Natural killer cell treated with Interleukin-12 subunit alpha and Interleukin-12 subunit beta and Interleukin-15 and Interleukin-18, amount 100 ng/mL, for 72 hours (primary cell): ENCODE results near the gene CDK10. TPM values are rescaled to one million over a fixed set of nuclear protein-coding genes. Genes with fewer than 3 reads are reported as not detected.
A peak's percentile ranks its signal among the peaks of the same experiment; 100 is the strongest.

ENCODE experiments used
- ATAC-seq, 2 donors: fragments of 150-1000 bp; cut with Tn5 transposase in 1 of 2; sonication (Bioruptor Pico), chemical (Tn5 transposase) in 1 of 2; 2 replicates each; pipeline ENCODE4 v1.10.0; 2021
- DNase-seq: peaks from one replicate; pipeline ENCODE4 v3.0.0; 2022; ENCODE audit warnings: low spot score
- H3K27ac Mint-ChIP-seq, 2 donors: 1 replicate in 1 of 2; 2 replicates in 1 of 2; pipeline ENCODE4 v1.8.0; 2022; ENCODE audit warnings: mixed read lengths in 2 of 2, mild to moderate bottlenecking in 1 of 2, moderate library complexity in 1 of 2
- H3K27me3 Mint-ChIP-seq, 2 donors: 1 replicate in 1 of 2; 2 replicates in 1 of 2; pipeline ENCODE4 v1.8.0; 2022; ENCODE audit warnings: mixed read lengths in 2 of 2
- H3K36me3 Mint-ChIP-seq: one replicate; pipeline ENCODE4 v1.8.0; 2022; ENCODE audit warnings: mixed read lengths
- H3K4me1 Mint-ChIP-seq, 2 donors: 1 replicate in 1 of 2; 2 replicates in 1 of 2; pipeline ENCODE4 v1.8.0; 2022; ENCODE audit warnings: low read depth in 2 of 2, mixed read lengths in 2 of 2, mild to moderate bottlenecking in 1 of 2
- H3K4me3 Mint-ChIP-seq: one replicate; pipeline ENCODE4 v1.8.0; 2022; ENCODE audit warnings: mixed read lengths
- H3K9me3 Mint-ChIP-seq: 2 replicates; pipeline ENCODE4 v1.8.0; 2022; ENCODE audit warnings: mixed read lengths
- total RNA-seq, 2 donors: library from RNA; stranded (reverse); gene quantifications; one replicate each; pipeline ENCODE4 v1.2.3, GENCODE V29; 2022

Gene CDK10
- total RNA-seq, 2 donors from 2014 or later, result 60.8 to 115 TPM

DNA sequence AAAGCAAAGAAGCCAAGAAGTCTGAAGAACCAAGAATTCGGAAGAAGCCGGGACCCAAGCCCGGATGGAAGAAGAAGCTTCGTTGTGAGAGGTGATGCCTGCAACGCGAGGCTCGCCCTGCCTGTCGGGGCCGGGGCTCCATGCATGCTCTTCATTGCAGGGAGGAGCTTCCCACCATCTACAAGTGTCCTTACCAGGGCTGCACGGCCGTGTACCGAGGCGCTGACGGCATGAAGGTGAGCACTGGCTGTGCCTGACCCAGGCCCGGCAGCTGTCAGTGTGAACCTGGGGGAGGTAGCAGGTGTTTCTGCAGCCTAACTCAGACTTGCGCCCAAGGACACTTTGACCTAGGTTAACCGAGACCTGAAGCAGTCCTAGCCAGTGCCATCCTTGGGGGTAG, 46.8 kb downstream of the CDK10 start:
- Mint-ChIP-seq H3K27ac (peak overlapping the region; percentile 53 to 83), H3K36me3 (peaks cover 10% of the 10 kb centered on the region), H3K4me3 (no peak overlapping the region), H3K4me1 (peaks cover 23 to 38% of the 10 kb centered on the region in 2 donors), H3K9me3 (no peaks in the 10 kb centered on the region), H3K27me3 (no peaks in the 10 kb centered on the region)
- ATAC-seq (no peak), DNase-seq (no peak)

DNA sequence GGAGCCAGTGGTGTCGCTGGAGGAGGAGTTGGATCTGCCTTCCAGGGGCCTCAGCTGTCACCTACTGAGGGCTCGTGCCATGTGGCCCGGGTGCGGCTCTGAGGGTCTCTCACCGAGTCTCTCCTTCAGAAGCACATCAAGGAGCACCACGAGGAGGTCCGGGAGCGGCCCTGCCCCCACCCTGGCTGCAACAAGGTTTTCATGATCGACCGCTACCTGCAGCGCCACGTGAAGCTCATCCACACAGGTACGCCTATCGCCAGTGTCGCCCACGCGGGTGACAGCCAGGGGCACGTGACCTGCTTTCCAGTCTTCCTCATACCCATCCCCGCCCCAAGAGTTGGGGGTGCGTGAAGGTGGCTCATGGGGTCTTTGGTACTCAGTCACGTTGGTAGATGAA, 47.3 kb downstream of the CDK10 start:
- ATAC-seq, result no peak
- Mint-ChIP-seq H3K4me1 (peaks cover 23 to 40% of the 10 kb centered on the region in 2 donors), H3K36me3 (peaks cover 10% of the 10 kb centered on the region), H3K27me3 (no peaks in the 10 kb centered on the region), H3K4me3 (no peak overlapping the region), H3K9me3 (no peaks in the 10 kb centered on the region), H3K27ac (peak overlapping the region in 1 of 2 donors; percentile 68)
- no peak for DNase-seq

DNA sequence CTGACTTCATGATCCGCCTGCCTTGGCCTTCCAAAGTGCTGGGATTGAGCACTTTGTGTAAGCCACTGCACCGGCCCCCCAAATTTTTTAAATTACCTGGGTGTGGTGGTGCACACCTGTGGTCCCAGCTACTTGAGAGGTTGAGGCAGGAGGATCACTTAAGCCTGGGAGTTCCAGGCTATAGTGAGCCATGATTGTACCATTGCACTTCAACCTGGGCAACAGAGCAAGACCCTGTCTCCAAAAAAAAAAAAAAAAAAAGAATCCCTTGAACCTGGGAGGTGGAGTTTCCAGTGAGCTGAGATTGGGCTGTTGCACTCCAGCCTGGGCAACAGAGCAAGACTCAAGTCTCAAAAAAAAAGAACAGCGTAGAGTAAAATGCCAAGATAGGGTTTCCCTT, 50.1 kb downstream of the CDK10 start:
- peak overlapping the region in 1 of 2 donors; percentile 79 for H3K27ac Mint-ChIP-seq
- H3K4me1 Mint-ChIP-seq, result peaks cover 19 to 38% of the 10 kb centered on the region in 2 donors
- DNase-seq, result no peak
- ATAC-seq, result no peak
- no peaks in the 10 kb centered on the region for H3K9me3 Mint-ChIP-seq
- peaks cover 5% of the 10 kb centered on the region for H3K36me3 Mint-ChIP-seq
- H3K4me3 Mint-ChIP-seq, result peak overlapping the region; percentile 47
- no peaks in the 10 kb centered on the region for H3K27me3 Mint-ChIP-seq

DNA sequence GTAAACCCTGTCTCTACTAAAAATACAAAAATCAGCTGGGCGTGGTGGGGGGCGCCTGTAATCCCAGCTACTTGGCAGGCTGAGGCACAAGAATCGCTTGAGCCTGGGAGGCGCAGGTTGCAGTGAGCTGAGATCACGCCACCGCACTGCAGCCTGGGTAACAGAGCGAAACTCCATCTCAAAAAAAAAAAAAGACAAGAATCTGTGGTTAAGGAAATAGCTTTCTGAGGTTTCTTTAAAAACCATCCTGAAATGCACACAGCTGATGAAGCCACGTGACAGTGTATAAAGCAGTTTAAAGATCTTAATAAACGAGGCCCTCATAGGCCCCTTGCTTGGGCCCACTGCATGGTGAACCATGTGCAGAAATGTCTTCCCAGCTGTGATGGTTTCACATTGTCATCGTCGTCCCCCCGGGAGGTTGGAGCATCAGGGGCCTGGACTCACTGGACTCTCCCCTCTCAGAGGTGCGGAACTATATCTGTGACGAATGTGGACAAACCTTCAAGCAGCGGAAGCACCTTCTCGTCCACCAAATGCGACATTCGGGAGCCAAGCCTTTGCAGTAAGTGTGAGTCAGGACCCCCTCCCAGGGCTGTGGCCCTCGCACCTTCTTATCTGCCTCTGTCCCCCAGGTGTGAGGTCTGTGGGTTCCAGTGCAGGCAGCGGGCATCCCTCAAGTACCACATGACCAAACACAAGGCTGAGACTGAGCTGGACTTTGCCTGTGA, 51.0 kb downstream of the CDK10 start:
- H3K36me3 Mint-ChIP-seq, result no peaks in the 10 kb centered on the region
- H3K27ac Mint-ChIP-seq, result peak overlapping the region; percentile 71 to 79
- H3K27me3 Mint-ChIP-seq, result no peaks in the 10 kb centered on the region
- no peaks in the 10 kb centered on the region for H3K9me3 Mint-ChIP-seq
- peak overlapping the region; percentile 47 for H3K4me3 Mint-ChIP-seq
- peak; percentile 52 to 68 for ATAC-seq
- DNase-seq, result no peak
- H3K4me1 Mint-ChIP-seq, result peaks cover 14 to 32% of the 10 kb centered on the region in 2 donors

DNA sequence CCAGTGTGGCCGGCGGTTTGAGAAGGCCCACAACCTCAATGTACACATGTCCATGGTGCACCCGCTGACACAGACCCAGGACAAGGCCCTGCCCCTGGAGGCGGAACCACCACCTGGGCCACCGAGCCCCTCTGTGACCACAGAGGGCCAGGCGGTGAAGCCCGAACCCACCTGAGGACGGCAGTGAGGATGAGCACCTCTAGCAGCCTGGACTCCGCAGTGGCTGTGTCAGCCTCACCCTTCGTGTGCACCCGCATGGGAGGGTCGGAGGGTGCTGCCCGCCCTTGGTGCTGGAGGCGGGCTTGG, 51.5 kb downstream of the CDK10 start:
- Mint-ChIP-seq H3K4me3 (peak overlapping the region; percentile 47), H3K4me1 (peaks cover 14 to 30% of the 10 kb centered on the region in 2 donors), H3K27me3 (no peaks in the 10 kb centered on the region), H3K36me3 (no peaks in the 10 kb centered on the region), H3K27ac (peak overlapping the region; percentile 71 to 79), H3K9me3 (no peaks in the 10 kb centered on the region)
- DNase-seq, result no peak
- ATAC-seq, result peak in 1 of 2 donors; percentile 52

DNA sequence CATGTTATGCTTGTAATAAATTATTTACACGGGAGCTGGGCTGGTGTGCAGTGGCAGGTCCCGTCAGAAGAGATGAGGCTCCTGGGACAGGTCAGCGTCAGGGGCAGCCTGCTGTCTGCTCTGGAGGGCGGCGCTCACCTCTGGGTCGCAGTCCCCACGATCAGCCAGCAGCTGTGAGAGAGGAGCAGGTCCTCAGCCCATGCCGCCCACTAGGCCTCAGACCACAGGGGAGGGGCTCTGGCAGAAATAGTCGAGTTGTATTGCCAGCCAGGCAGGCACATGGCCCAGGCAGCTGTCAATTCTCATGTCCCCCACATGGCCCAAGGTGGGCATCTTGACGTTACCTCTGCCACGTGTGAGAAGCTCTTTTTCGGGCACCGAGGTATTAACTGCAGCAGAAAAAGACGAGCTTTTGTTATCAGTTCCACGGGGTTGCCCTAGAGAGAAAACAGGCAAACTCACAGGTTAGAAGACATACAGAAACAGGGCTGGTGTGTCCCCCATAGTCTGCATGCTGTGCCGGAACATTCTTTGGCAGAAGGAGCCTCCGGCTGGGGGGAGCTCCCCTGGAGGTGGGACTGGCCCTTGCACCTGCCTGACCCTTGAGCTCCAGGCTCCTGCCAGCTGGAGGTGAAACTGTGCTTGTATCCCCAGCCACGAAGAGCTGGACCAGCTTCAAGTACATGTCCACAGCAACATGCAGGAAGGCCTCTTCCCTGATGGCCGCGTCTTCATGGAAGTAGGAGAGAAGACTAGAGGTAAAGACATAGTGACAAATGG, 52.2 kb downstream of the CDK10 start:
- ATAC-seq (no peak), DNase-seq (no peak)
- H3K9me3 Mint-ChIP-seq, result no peaks in the 10 kb centered on the region
- H3K36me3 Mint-ChIP-seq, result no peaks in the 10 kb centered on the region
- no peaks in the 10 kb centered on the region for H3K27me3 Mint-ChIP-seq
- peaks cover 14 to 30% of the 10 kb centered on the region in 2 donors for H3K4me1 Mint-ChIP-seq
- H3K4me3 Mint-ChIP-seq, result no peak overlapping the region
- H3K27ac Mint-ChIP-seq, result peak overlapping the region; percentile 71 to 72

DNA sequence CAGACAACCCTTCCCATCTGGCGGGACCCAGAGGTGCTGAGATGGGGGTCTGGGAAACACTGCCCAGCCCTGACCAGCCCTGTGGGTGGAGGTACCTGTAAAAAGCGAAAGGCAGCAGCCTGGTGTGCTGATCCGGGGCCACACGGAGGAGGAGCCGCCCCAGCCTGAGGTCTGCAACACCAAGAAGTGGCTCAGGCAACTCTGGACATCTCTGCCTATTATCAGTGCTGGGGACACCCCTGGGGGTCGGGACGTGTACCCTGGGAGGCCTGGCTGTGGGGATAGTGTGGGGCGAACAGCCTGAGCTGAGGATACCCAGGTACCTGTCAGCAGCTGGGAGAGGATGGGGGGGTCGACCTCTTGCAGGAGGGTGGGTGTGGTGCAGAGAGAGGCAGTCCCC, 52.9 kb downstream of the CDK10 start:
- Mint-ChIP-seq H3K4me1 (peaks cover 14 to 29% of the 10 kb centered on the region in 2 donors), H3K27me3 (no peaks in the 10 kb centered on the region), H3K27ac (peak overlapping the region in 1 of 2 donors; percentile 72), H3K4me3 (no peak overlapping the region), H3K9me3 (no peaks in the 10 kb centered on the region), H3K36me3 (no peaks in the 10 kb centered on the region)
- DNase-seq (no peak), ATAC-seq (no peak)

DNA sequence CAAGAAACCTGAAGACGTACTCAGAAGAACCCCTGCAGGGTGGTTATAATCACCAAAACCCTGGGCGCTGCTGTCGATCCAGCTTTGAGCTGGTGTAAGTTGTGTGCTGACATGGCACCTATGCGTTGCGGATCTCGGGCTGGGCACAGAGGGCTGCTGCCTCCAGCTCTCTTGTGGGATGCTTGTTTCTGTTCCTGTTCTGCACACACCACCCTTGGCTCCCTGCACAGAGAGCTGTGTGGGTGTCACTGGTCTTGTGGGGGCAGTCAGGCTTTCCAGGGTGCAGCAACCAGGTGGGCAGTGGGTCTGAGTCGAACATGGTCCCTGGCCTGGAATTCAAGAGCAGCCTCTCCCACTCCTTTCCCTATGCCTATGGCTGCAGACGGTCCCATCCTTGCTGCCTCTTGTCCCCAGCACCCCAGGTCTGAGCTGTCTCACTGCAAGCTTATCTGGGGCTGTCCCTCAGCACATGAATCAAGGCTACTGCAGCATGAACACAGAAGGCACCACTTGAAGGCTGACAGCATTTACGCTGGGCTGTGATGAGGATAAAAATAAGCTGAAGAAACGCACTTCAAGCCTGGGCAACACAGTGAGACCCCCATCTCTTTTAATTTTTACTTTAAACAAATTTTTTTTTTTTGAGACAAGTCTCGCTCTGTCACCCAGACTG, 55.0 kb downstream of the CDK10 start:
- H3K4me3 Mint-ChIP-seq, result no peak overlapping the region
- H3K27ac Mint-ChIP-seq, result peak overlapping the region in 1 of 2 donors; percentile 20
- H3K36me3 Mint-ChIP-seq, result peaks cover 3% of the 10 kb centered on the region
- no peaks in the 10 kb centered on the region for H3K9me3 Mint-ChIP-seq
- ATAC-seq (no peak), DNase-seq (no peak)
- H3K4me1 Mint-ChIP-seq, result peaks cover 14 to 27% of the 10 kb centered on the region in 2 donors
- H3K27me3 Mint-ChIP-seq, result no peaks in the 10 kb centered on the region

DNA sequence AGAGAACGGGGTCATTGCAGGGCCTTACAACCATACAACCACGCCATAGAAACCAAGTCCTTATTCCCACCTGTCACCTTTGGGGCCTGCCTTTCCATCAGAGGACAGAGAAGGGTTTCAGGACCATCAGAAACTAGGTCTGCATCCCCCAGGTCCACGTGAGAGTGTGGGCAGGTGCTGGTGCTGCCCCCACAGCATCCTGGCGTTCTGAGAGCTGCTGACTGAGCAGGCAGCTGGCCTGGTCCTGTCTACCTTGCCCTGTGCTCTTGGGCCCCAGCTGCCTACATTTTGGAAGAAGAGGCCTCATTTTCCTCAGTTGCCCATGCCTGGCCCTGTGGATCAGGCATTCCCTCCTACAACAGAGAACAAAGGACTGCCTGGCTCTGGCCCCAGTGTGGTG, 56.5 kb downstream of the CDK10 start:
- H3K36me3 Mint-ChIP-seq, result peaks cover 5% of the 10 kb centered on the region
- H3K9me3 Mint-ChIP-seq, result no peaks in the 10 kb centered on the region
- peaks cover 1 to 14% of the 10 kb centered on the region in 2 donors for H3K4me1 Mint-ChIP-seq
- DNase-seq (no peak), ATAC-seq (no peak)
- H3K27ac Mint-ChIP-seq, result peak overlapping the region; percentile 43 to 76
- no peak overlapping the region for H3K4me3 Mint-ChIP-seq
- H3K27me3 Mint-ChIP-seq, result no peaks in the 10 kb centered on the region

DNA sequence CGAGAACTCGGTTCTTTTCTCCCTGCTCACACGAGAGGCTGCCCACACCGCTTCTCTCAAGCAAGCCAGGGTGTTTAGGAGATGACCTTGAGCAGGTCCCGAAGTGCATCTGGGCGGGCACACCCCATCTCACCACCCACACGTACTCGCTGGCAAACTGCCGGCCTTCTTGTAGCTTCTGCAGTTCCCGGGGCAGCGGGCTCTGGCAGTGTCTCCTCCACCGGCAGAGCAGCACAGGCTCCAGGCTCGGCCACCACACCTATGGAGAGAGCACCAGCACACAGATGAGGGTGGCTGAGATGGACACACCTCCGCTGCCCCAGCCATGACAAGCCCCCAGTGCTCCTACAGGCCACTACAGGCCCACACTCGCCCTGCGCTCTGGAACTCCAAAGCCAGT, 58.3 kb downstream of the CDK10 start:
- no peak for ATAC-seq
- no peaks in the 10 kb centered on the region for H3K27me3 Mint-ChIP-seq
- H3K4me1 Mint-ChIP-seq, result peaks cover 0 to 8% of the 10 kb centered on the region in 2 donors
- no peak overlapping the region for H3K4me3 Mint-ChIP-seq
- peaks cover 5% of the 10 kb centered on the region for H3K36me3 Mint-ChIP-seq
- no peak overlapping the region for H3K27ac Mint-ChIP-seq
- no peaks in the 10 kb centered on the region for H3K9me3 Mint-ChIP-seq
- no peak for DNase-seq

Other genes starting within 250 kb of the CDK10 start
- gene ANKRD11, start 196.1 kb upstream of the CDK10 start, total RNA-seq, result 100 to 1,000 TPM; 197 to 320 TPM
- gene SPG7, start 178.3 kb upstream of the CDK10 start, total RNA-seq, result 100 to 1,000 TPM in 1 of 2 donors, 10 to 100 TPM in 1; 88.6 to 188 TPM
- gene RPL13, start 126.0 kb upstream of the CDK10 start, total RNA-seq, result 1,000 to 10,000 TPM; 1,294 to 1,944 TPM
- 1 to 10 TPM in 1 of 2 donors, under 1 TPM in 1; 0.81 to 4.2 TPM for gene CPNE7, start 110.9 kb upstream of the CDK10 start, total RNA-seq
- gene DPEP1, start 73.0 kb upstream of the CDK10 start, total RNA-seq, result not detected
- 100 to 1,000 TPM in 1 of 2 donors, 10 to 100 TPM in 1; 92.8 to 146 TPM for gene CHMP1A, start 29.0 kb upstream of the CDK10 start, total RNA-seq
- 10 to 100 TPM in 1 of 2 donors, 1 to 10 TPM in 1; 9.3 to 19.1 TPM for gene SPATA33, start 28.9 kb upstream of the CDK10 start, total RNA-seq
- 1 to 10 TPM; 6.8 to 8.4 TPM for gene SPATA2L, start 15.0 kb downstream of the CDK10 start, total RNA-seq
- gene VPS9D1, start 34.2 kb downstream of the CDK10 start, total RNA-seq, result 10 to 100 TPM in 1 of 2 donors, 1 to 10 TPM in 1; 9.0 to 11.0 TPM
- 10 to 100 TPM; 36.0 to 72.1 TPM for gene ZNF276, start 34.8 kb downstream of the CDK10 start, total RNA-seq
- gene FANCA, start 130.0 kb downstream of the CDK10 start, total RNA-seq, result 100 to 1,000 TPM in 1 of 2 donors, 10 to 100 TPM in 1; 77.5 to 364 TPM
- 1 to 10 TPM; 2.5 to 3.9 TPM for gene SPIRE2, start 141.8 kb downstream of the CDK10 start, total RNA-seq
- gene TCF25, start 186.9 kb downstream of the CDK10 start, total RNA-seq, result 100 to 1,000 TPM; 239 to 382 TPM
- 10 to 100 TPM in 1 of 2 donors, 1 to 10 TPM in 1; 9.3 to 13.0 TPM for gene MC1R, start 232.2 kb downstream of the CDK10 start, total RNA-seq
- gene TUBB3, start 236.7 kb downstream of the CDK10 start, total RNA-seq, result 10 to 100 TPM in 1 of 2 donors, 1 to 10 TPM in 1; 9.6 to 10.9 TPM